Posterior vena cava (tissue), 2 donors: ENCODE measurements around the gene KREMEN1. TPM values are rescaled to one million over a fixed set of nuclear protein-coding genes. Genes with fewer than 3 reads are reported as not detected.
A peak's percentile ranks its signal among the peaks of the same experiment; 100 is the strongest.

Experiments
- DNase-seq: peaks from one replicate; pipeline ENCODE4 v3.0.0-alpha.2; 2020; ENCODE audit warnings: low spot score
- intact Hi-C, 2 donors: fragments of 100-400 bp; cut with DNase I; formaldehyde crosslinking; loops; one replicate each; pipeline versions ENCODE4 v1.14.1 to v1.14.2; 2022 to 2023
- total RNA-seq, 2 donors: library from RNA; stranded (reverse); fragmentation: NEBNext Ultra II Directional; extraction: Animal tissue kit (Norgen Biotek cat#: 25700); gene quantifications; one replicate each; pipeline ENCODE4 v1.2.1, GENCODE V29; 2021
- donor health status: DM: yes; HTN: yes; CAD: no.
- donor health status: DM: yes; HTN: yes; CAD: no.

The KREMEN1 gene
- total RNA-seq, 2 donors from 2014 or later, result 13.7 to 22.2 TPM

DNA sequence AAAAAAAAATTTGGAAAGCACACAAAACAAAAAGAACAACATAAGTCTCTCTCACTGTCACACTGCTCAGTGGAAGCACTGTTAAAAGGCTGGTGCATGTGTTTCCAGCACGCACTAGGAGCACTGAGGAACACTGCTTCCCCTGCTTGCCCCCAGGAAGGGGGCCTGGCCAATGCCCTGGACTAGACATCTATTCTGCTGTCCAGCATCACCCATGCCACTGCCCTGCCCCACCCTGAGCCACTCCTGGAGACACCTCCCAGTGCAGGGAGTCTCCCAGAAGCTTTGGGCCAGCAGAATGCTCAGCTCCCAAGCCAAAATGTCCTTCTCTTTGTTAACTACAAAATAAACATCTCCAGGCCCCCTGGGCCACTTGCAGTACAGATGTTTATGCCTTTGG lies 83.1 kb downstream of the KREMEN1 start:
- intact Hi-C loops, result loop anchor here in 1 of 2 donors (10.0 kb wide), 1 partner anchor 301 kb away; no protein-coding TSS in a partner anchor
- peak; percentile 46 for DNase-seq

DNA sequence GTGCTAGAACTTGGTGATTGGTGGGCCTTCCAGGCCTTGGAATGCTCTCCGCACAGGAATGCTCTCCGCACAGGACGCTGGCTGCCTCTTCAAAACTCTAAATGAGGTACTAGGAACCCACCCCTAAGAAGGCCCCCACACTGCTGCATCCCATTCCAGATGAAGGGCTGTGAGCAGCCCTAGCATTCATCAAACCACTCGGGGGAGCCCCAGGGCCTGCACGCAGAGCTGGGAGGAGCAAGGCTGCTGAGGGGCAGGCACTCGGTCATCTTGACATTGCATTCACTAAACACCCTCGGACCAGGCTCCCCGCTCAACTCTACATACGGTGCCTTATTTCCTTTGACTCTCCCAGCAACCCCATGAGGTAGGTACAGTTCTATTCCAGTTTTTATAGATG lies 83.7 kb downstream of the KREMEN1 start:
- intact Hi-C loops, result loop anchor here in 1 of 2 donors (10.0 kb wide), 1 partner anchor 302 kb away; no protein-coding TSS in a partner anchor
- peak; percentile 60 for DNase-seq

DNA sequence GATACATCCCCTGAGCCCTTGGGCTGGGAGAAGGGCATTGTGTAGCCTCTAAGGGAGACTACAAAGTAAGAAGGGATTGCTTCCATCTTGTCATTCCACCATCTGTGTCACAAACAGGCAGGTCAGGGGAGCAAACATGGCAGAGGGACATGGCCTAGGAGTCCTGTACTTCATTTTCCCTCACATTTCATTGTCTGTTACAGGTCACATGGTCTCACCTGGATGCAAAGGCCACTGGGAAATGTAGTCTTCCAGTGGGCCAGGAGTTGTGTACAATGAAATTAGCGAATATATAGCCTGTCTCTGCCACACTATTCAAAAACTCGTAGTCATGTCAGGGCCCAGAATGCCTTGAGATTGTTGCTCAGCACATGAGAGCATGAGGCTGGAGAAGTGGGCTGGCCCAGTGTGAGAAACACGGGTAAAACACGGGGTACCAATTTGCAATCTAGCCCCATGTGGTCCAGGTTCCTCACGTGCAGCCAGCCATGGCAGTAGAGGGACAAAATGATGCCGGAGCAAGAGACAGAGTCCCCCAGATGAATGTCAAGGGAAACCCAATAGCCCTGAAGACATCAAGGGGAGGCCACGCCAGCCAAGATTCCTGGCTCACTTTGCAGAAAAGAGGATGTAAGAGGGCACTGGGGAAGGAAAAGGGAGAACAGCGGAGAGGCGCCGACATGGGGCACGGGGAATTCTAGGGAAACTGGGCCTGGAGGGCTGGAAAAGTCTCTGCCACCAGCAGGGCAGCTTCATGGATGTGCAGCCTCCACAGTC lies 85.1 kb downstream of the KREMEN1 start:
- peak; percentile 40 for DNase-seq
- intact Hi-C loops, result loop anchor here in 1 of 2 donors (10.0 kb wide), 1 partner anchor 303 kb away; no protein-coding TSS in a partner anchor

DNA sequence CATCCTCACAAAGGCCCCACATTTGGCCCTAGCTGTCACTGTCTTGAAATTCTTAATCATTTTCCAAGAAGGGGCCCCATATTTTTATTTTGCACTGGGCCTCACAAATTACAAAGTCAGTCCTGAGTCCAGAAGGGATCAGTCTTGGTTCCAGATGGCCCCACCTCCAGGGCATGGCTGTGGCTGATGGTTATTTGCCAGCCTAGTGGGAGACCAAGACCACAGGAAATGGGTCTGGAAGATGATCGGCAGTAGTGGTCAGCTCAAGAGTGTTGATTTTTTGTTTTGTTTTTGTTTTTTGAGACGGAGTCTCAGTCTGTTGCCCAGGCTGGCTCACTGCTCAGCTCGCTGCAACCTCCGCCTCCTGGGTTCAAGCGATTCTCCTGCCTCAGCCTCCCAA lies 85.7 kb downstream of the KREMEN1 start:
- DNase-seq, result peak; percentile 17
- intact Hi-C loops, result loop anchor here in 1 of 2 donors (10.0 kb wide), 1 partner anchor 304 kb away; no protein-coding TSS in a partner anchor

DNA sequence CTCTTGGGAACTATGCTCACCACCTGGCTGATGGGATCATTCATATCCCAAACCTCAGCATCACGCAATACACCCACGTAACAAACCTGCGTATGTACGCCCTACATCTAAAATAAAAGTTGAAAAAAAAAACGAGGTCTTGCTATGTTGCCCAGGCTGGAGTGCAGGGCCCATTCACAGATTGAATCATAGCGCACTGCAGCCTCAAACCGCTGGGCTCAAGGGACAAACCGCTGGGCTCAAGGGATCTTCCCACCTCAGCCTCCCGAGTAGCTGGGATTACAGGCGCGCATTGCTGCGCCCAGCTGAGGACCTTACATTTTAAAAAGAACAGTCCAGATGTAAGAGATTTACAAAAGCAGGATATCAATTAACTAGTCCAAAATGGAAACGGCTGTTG lies 91.0 kb downstream of the KREMEN1 start:
- peak; percentile 65 for DNase-seq
- intact Hi-C loops, result loop anchor here in 1 of 2 donors (2.0 kb wide), 1 partner anchor 431 kb away; no protein-coding TSS in a partner anchor

DNA sequence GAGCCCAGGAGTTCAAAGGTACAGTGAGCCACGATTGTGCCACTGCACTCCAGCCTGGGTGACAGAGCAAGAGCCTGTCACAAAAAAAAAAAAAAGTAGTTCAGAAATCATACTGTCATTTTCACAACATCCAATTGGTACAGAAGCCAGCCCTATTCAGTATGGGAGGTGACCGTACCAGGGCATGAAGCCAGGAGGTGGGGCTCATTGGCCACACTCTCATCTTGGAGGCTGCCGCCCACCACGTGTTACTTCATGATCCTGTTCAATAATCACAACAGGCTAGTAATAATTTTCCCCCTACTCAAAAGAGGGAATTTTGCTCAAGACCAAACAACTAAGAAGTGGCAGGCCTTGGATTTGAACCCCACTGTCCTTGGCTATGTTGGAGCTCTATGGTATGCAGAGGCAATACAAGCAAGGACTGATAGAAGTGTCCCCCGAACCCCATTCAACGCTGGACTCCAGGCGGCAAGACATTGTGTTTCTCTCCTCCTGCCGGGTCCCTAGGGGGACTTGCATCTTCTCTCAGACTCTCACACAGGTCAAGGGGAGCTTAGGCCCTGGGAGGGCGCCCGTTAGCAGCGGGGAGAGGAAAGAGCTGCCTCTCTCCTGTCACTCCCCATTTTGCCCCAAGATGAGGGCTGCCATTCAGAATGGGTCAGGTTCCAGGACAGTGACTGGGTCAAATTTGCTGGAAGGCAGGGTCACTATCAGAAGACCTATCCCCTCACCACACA lies 92.7 kb downstream of the KREMEN1 start:
- intact Hi-C loops, result no loop called here
- peak; percentile 37 for DNase-seq

DNA sequence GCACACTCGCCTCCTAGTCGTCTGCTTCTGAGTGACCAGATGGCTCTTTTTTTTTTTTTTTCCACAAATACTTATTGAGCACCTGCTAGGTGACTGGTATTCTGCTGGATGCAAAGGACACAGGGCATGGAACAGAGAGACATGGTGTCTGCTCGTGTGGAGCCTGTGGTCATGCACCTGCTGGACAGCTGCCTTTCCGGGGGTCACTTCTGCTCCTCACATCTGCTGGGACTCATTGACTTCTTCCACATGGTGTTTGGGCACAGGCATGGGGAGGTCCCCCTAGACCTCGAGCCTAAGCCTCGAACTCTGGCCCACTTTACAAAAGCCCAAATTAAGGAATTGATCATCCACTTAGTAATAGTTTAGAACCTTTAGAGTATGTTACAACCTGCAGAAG lies 93.3 kb downstream of the KREMEN1 start:
- peak; percentile 35 for DNase-seq
- intact Hi-C loops, result no loop called here

DNA sequence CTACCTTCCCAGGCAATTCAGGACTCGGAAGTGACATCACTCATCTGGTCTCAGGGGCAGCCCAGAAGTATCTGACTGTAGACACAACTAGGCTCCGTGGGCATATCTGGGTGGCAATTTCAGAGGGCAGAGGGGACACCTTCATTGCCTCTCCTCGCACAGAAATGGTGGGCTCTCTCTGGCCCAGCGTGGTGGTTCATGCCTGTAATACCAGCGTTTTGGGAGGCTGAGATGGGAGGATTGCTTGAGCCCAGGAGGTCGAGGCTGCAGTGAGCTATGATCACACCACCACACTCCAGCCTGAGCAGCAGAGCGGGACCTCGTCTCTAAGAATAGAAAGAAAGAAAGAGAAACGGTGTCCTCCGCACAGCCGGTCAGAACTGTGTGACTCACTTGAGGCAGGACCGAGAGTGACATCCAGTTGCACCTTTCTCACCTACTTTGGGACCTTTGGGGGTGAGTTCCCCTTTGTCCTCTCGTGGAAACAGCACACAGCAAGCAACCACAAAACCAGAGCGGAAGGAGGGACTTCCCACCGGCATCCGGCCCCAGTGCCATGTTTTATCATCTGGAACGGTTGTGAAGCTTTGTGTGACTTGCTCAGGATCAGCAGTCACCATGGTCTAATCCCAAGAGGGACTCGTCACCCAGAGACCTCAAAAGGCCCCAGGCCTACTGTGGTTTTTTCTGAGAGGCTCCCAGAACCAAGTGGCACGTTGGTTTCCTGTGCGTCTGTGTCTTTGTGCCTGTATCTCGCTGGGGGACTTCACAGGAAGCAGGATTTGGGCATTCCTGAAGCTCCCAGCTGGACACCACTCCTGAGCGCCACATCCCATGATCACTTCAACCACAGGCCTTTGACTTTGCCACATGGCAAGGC lies 94.4 kb downstream of the KREMEN1 start:
- DNase-seq, result peak; percentile 45
- intact Hi-C loops, result no loop called here

DNA sequence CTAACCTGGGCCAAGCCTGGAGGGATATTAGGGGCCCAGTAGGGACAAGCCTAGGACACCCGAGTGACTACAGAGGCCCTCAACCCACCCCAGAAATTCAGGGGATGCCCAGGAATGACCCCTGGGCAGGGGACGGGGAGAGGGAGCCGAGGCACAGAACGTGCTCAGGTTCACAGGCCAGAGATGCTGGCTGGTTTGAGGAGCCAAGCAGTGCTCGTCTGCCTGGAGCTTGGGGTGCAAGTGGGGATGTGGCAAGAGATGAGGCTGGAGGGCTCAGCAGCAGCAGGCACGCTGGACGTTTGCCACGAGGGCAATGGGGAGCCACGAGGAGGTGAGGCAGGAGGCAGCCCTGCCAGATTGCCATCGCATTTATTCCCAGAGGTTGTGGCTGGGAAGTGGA lies 98.9 kb downstream of the KREMEN1 start:
- no peak for DNase-seq
- intact Hi-C loops, result no loop called here

DNA sequence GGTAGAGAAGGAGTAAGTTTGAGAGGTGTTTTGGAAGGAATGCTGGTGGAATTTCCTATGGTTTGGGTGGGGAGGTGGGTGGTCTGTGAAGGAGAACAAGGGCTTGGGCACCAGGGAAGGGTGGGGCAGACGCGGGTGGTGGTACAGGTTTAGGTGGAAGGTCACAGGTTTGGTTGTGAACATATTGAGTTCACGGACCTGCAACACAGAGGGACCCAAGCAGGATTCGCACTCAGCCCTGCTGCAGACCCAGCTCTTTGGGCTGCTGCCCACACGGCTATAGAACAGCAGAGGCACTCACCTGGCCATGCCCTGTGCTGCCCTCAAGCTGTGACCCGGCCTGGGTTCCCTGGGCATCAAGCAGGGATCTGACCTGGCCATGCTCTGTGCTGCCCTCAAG lies 99.4 kb downstream of the KREMEN1 start:
- DNase-seq, result peak; percentile 55
- intact Hi-C loops, result no loop called here

DNA sequence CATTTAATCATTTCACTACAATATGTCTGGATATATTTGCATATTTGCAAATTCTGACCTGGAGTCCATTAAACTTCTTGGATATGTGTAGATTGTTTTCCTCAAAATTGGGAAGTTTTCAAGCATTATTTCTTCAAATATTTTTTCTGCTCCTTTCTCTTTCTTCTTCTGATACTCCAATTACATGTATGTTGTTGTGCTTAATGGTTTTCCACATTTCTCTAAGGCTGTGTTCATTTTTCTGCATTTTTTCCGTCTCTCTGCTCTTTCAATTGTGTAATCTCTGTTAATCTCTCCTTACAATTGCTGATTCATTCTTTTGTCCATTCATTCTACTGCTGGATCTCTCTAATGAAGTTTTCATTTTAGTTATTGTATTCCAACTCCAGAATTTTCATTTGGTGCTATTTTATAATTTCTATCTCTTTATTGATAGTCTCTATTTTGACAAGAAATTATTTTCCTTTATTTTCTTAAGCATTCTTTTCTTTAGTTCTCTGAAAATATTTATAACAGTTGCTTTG lies 102.5 kb downstream of the KREMEN1 start:
- intact Hi-C loops, result no loop called here
- DNase-seq, result no peak

DNA sequence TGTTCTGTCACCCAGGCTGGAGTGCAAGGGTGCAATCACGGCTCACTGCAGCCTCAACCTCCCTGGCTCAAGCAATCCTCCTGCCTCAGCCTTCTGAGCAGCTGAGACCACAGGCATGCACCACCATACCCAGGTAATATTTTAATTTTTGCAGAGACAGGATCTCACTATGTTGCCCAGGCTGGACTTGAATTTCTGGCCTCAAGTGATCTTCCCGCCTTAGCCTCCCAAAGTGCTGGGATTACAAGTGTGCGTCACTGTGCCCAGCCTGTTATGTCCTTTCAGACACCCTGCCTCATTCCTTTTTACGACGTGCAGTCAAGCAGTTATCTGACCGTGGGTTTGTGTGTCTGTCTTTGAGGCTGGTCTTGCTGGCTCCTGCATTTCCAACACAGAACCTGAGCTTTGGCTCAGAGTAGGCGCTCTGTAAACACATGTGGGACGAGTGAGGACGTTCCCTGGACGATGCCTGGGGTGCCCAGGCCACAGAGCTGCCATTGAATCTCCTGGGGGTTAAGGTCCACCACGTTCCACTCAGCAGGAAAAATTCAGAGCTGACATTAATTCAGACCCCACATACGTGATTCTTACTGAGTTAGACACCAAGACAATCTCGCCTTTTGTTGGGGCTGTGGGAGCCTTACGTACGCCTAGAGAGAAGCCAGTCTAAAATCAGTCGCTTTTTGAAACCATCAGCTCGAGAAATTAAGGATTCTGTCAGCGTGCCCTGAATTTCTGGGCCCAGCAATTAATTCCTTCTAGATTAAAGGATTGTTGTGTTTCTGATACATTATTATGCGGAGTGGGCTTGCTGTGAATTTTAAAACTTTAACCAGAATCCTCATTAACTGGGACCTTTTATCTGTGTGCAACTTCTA lies 111.4 kb downstream of the KREMEN1 start:
- no peak for DNase-seq
- intact Hi-C loops, result no loop called here

DNA sequence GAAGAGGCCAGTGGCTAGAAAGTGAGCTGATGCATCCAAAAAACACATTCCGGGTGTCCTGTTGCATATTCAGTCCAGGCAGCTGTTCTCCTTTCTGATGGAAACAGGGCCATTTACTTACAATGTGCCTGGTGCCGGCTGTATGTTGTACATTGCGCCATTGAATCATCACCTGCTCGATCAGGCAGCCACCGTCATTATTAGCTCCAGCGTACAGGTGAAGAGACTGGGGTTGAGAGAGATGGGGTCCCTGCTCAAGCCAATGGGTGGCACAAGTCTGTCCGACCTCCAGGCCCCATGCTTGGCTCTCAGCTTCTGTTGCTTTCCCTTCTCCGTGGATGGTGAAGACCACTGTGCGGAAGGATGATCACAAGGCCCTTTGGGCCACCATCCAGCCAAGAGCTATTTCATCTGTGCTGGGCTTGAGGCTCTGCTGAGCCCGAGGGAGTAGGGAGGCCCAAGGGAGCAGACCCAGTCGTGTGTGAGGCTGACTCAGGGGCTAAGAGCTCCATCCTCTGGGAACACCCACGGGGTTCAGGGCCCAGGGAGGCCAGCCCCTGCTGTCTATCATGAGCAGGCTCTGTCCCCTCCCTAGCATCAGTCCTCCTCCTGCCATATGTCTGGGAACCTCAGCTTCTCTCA lies 112.1 kb downstream of the KREMEN1 start:
- no peak for DNase-seq
- intact Hi-C loops, result no loop called here

DNA sequence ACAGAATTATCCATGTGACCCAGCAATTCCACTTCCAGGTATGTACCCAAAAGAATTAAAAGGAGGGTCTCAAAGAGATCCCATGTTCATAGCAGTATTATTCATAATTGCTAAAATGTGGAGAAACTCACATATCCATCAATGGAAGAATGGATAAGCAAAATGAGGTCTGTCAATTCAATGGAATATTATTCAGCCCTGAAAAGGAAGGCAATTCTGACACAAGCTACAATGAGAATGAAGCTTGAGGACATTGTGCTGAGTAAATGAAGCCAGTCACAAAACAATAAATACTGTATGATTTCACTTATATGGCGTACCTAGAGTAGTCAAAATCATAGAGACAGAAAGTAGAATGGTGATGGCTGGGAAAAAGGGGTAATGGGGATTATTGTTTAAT lies 113.5 kb downstream of the KREMEN1 start:
- DNase-seq, result no peak
- intact Hi-C loops, result no loop called here

DNA sequence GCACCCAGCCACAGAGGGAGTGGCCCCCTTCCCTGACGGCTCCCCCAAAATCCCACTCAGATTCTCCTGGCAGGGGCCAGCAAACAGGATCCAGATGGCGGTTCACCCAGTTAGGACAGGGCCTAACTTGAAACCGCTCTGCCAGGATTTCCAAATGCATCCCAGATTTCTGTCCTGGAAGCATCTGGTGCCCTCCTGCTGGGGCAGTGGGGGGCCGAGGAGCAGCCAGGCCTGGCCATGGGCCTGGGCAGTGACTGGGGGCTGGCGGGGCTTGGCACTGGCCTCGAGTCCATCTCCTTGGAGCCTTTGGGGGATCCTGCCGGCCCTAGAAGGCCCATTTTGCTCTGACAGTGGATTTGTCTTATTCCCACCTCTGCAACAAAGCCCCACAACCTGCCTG lies 115.0 kb downstream of the KREMEN1 start:
- no peak for DNase-seq
- intact Hi-C loops, result no loop called here

DNA sequence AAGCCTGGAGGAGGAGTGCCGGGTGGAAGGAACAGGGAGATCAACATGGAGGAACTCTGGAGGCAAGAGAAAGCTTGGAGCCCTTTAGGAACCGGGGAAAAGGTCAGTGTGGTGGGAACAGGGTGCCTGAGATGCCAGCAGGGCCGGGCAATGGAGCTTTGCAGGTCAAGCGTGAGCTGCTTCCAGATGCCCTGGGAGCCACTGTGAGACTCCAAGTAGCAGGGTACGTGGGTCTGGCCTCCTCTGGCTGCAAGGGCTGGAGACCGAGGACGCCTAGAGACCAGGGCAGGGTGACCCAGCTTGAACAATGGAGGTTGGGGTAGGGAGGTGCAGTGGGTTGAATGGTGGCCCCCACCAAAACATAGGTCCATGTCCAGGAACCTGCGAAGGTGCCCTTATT lies 117.2 kb downstream of the KREMEN1 start:
- DNase-seq, result no peak
- intact Hi-C loops, result no loop called here

DNA sequence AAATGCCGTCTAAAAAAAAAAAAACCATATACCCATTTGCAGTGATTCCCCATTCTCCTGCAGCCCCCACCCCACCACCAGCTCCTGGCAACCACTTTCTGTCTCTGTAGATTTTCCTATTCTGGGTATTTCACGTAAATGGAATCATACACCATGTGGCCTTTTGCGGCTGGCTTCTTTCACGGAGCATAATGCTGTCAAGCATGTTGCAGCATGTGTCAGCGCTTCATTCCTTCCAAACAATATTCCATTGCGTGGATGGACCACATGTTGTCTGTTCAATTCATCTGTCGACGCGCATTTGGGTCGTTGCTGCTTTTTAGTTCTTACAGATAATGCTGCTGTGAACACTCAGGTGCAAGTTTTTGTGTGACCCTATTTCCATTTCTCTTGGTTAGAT lies 118.1 kb downstream of the KREMEN1 start:
- intact Hi-C loops, result no loop called here
- no peak for DNase-seq

DNA sequence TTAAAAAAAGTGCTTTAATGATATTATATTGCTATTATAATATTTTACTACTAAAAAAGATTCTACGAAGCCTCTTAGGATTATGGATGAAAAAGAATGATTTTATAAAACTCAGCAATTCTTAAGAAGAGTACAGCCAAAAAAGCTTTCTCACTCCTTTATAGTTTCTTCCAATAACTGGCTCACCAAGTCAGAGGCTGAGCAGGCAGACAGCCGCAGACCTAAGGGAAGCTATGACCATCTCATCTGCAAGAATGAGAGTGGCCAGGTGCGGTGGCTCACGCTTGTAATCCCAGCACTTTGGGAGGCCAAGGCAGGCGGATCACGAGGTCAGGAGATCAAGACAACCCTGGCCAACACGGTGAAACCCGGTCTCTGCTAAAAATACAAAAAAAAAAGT lies 120.2 kb downstream of the KREMEN1 start:
- intact Hi-C loops, result no loop called here
- peak; percentile 58 for DNase-seq
